Suprapubic skin (tissue), 4 donors: ENCODE measurements around the gene CREB5.

Source experiments
- CTCF ChIP-seq, 2 donors: fragments of 200-600 bp in 1 of 2; fragments of 450-650 bp in 1 of 2; sonication (generic) in 1 of 2; IDR thresholded peaks; one replicate each; pipeline ENCODE4 v1.5.1; 2016 to 2019; ENCODE audit warnings: antibody characterized with exemption in 2 of 2, mild to moderate bottlenecking in 1 of 2, moderate library complexity in 1 of 2
- EP300 ChIP-seq: sonication (generic); formaldehyde crosslinking; IDR thresholded peaks from one replicate; pipeline ENCODE4 v1.6.1; 2017; ENCODE audit warnings: antibody characterized with exemption
- POLR2A ChIP-seq, 2 donors: fragments of 450-650 bp; IDR thresholded peaks; one replicate each; pipeline ENCODE4 v1.6.1; 2017; ENCODE audit warnings: antibody characterized with exemption in 2 of 2, mild to moderate bottlenecking in 2 of 2, moderate library complexity in 2 of 2
- POLR2AphosphoS5 ChIP-seq, 3 donors: sonication (generic); formaldehyde crosslinking; IDR thresholded peaks; one replicate each; pipeline ENCODE4 v1.6.1; 2017; ENCODE audit warnings: antibody characterized with exemption in 3 of 3

DNA sequence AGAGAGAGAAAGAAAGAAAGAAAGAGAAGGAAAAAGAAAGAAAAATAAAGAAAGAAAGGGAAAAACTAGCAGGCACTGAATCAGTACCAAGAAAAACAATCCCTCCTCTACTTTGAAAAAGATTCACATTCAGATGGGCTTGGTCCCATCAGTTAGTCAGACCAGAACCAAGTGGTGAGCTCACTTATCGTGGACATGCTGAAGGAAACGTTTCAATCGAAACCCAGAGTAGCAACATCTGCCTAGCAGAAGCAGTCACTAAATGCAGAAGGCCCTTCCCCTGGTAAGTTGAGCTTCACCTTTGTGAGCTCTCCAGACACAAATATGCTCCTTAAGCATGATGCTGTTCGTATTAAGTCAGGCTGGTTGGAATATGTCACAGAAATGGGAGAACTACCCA lies 378.1 kb downstream of the CREB5 start:
- TF ChIP-seq CTCF (IDR thresholded peaks at IDR 0.05) (no peak), POLR2A (IDR thresholded peaks at IDR 0.05) (no peak), POLR2AphosphoS5 (IDR thresholded peaks at IDR 0.05) (no peak), EP300 (no peak)
